Stimulated activated CD4-positive, alpha-beta T cell treated with anti-CD3 and anti-CD28 coated beads, Interleukin-15, amount 100 ng/mL, for 24 hours (primary cell): ENCODE measurements around the gene SORBS1.
A peak's percentile ranks its signal among the peaks of the same experiment; 100 is the strongest.

ENCODE experiments used
- DNase-seq: peaks from one replicate; pipeline ENCODE4 v3.0.0-alpha.2; 2020

The SORBS1 gene

DNA sequence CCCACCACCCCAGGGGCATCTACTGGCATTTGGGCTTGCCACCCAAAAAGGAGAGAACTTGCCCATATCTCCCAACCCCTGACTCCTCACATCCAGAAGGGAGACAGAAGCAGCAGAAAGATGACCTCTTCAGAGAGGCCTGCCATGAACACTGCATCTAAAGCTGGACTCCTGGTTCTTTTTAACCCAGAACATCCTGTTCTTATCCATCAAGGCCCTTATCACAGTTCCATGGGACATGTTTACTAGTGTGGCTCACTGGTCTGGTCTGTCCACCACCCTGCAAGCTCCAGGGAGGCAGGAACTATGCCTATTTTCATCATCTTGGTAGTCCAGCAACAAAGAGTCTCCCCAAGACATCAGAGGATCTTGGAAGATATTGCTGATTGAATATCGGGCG lies 155.5 kb downstream of the SORBS1 start:
- DNase-seq, result no peak

DNA sequence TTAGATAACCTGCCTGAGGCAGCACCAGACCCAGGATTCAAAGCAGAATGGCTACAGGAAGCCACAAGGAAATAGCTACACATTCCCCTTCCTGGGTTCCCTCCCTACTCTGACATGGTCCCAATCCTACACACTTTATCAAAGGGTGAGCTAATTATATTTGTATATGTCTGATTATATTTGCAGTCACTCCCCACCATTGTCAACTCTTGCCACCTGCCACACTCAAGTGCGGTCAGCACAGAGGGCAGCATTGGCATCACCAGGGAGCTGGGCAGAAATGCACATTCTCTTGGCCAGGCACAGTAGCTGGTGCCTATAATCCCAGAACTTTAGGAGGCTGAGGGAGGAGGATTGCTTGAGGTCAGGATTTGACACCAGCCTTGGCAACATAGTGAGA lies 156.3 kb downstream of the SORBS1 start:
- no peak for DNase-seq

DNA sequence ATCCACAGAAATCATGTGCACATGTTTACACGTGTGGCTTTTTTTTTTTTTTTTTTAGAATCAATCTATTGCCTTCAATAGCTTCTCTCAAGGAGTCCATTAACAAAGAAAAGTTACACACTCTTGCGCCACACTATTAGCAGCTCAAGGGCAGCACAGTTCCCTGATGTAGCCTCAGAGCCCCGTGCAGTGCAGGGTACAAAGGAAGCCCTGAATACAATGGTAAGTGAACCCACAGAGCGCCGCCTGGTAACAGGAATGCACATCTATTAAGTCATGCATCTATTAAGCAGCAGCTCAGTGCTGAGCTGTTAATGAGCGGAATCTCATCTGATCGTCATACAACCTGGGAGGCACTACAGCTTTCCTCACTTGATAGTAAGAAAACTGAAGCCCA lies 156.7 kb downstream of the SORBS1 start:
- no peak for DNase-seq

GRCh38 chr10:95403700-95404461 lies 157.3 kb downstream of the SORBS1 start:
- DNase-seq, result no peak

DNA sequence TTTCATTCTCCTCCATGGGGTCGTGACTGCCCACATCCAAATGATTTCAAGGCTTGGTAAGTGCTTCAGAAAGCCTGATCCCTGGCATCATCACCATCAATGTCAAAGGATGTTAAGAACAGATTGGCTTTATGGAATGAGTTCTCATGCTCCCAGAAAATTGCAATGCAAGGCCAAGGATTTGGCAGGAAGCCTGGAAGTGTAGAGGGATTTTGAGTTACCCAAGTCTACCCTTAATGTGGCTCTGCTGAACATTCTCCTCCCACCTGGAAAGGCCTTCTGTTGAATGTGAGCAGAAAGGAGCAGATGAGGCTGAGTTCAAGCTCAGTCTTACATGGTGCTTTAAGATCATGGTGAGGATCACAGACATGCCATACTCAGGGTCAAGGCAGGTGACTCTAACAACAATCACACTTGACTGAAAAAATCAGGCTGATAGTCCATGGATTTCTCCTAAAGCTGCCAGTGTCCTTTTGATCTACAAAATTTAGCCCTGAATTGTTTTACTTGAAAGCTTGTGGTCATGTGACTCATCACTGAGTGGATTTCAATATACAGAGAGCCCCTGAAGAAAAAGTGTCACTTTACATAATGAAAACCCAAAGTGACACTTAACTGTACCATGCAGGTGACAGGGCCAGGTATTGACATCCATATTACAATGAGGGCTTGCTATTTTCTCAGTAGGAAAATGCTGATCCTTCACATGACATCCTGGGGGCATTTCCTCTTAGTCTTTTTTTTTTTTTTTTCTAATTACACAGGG lies 159.3 kb downstream of the SORBS1 start:
- DNase-seq, result no peak

- DNase-seq, result no peak
Observed at GRCh38 chr10:95400787-95401186, 160.4 kb downstream of the SORBS1 start.

GRCh38 chr10:95399183-95399582 lies 162.0 kb downstream of the SORBS1 start:
- DNase-seq, result no peak

DNA sequence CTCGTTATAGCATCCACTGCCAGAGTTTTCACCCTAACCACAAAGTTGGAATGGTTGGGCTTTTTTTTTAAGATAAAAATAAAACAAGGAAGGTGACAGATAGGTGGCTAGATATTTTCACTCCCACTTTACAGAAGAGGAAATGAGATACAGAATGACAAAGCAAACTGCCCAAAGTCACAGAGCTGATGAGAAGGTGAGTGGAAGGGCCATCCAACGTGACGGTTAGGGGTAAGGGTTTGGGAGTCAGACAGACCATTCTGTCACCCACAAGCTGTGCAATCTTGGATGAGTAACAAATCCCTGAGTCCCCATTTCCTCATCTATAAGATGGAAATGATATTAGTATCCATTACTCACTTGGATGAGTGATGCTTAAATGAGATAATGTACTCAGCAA lies 163.4 kb downstream of the SORBS1 start:
- DNase-seq, result no peak

- DNase-seq, result no peak
Observed at GRCh38 chr10:95395947-95396449, 165.2 kb downstream of the SORBS1 start.

DNA sequence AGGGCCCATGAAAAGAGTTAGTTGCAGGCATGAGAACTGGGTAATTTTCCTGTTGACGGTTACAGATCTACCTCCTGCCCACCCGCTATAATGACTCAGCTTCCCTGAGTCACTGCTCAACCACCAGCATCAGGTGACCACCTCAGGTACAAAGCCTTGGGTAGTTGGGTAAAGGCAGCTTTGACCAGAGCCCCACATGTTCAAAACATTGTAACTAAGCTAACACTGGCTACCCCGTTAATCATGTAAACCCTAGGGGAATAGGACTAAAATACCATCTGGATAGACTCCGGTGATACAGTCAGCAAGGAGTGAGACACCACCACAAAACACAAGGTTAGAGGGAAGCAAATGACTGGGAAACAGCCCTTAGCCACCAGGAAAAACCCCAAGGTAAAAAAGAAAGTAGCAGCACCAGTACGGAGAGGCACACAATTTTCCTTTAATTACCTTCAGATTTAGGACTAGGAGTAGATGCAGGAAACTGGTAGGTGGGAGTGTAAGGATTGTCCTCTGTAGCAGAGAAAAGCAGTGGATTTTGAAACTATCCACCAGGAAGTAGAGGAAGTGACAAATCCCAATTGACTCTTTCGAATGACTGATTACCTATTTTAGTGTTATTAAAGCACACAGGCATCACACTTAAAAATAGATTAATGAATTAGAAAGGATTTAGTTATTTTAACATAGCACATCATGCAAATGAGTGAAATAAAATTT lies 166.8 kb downstream of the SORBS1 start:
- peak; percentile 19 for DNase-seq

DNA sequence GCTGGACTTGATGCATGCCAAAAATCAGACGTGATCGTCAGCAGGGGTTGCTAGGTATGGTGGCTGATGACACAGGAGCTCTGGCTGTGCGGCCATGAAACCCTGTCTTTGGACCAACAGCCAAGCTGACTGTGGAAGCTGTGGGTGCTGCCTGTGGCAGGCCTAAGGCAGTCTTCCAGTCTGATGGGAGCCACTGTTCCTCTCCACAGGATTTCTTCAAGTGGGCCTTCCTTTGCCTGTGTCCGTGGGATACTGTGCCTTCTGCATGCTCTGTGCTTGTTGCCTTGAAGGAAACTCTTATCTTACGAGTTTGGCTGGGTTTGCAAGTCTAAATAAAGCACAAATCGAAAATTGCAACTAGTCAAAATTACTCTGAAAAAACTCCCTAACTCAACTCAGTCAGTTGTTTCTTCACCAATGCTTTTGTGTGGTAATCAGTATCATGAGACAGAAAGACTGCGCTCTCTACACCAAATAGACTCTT lies 168.4 kb downstream of the SORBS1 start:
- DNase-seq, result no peak

- DNase-seq, result no peak
Observed at GRCh38 chr10:95392217-95392584, 169.0 kb downstream of the SORBS1 start.

DNA sequence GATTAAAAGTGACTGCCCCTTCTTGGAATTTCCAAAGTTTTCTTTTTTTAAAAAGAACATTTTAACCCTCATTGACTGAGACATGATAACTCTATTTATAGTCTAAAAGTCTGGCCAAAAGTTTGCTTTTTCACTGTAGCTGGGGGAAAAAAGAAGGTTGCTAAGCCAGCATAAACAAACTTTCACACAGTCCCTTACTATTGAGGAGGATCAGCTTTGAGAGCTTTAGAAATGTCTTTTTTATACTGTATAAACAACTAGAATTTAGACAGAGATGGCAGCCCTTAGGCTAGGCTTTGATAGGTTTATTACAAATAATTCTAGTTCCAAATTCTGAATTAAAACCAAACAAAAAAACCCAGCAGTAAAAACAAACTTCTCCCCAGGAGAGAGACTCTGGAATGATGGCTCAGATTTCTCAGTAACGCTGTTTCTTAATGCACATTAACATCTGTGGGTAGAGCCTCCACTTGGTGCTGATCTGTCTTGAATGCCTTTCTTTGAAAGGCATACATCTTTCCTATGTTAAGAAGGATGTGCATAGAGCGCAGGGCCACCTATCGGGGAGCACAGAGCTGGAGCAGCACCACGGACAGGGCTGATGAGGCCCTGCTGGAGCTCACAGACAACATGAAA lies 169.5 kb downstream of the SORBS1 start:
- DNase-seq, result no peak

- DNase-seq, result no peak
Observed at GRCh38 chr10:95391164-95391563, 170.0 kb downstream of the SORBS1 start.

- DNase-seq, result no peak
Observed at GRCh38 chr10:95389982-95390381, 171.2 kb downstream of the SORBS1 start.

- DNase-seq, result no peak
Observed at GRCh38 chr10:95389176-95389575, 172.0 kb downstream of the SORBS1 start.

- no peak for DNase-seq
Observed at GRCh38 chr10:95388539-95388938, 172.6 kb downstream of the SORBS1 start.

- DNase-seq, result no peak
Observed at GRCh38 chr10:95388109-95388471, 173.1 kb downstream of the SORBS1 start.

GRCh38 chr10:95384011-95384704 lies 177.0 kb downstream of the SORBS1 start:
- DNase-seq, result peak; percentile 56

DNA sequence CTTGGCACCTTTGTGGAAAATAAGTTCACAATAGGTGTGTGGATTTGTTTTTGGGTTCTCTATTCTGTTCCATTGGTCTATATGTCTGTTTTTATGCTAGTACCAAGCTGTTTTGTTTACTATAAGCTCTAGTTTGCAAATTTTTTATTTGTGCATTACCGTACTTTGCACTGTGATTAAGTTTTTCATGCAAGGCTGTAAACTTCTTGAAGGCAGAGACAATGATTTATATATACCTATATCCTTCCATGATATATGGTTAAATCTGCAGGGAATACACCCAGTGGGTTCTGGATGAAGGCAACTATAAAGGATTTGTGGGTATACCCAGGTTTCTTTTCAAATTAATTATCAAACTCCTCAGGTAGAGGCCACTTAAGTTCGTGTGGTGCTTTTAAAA lies 178.6 kb downstream of the SORBS1 start:
- DNase-seq, result no peak

GRCh38 chr10:95382174-95382573 lies 179.0 kb downstream of the SORBS1 start:
- DNase-seq, result no peak

GRCh38 chr10:95377950-95378349 lies 183.2 kb downstream of the SORBS1 start:
- no peak for DNase-seq
